Measurements from ENCODE around the gene GMPS. TPM values are rescaled to one million over a fixed set of nuclear protein-coding genes. Genes with fewer than 3 reads are reported as not detected.
"Not testable (repeated sequence)": the region's sequence is repeated elsewhere in the genome, so short reads cannot be mapped to it uniquely, and the experiment has no call there.

The GMPS gene
- total and polyA plus RNA-seq, 9 donors: 32.0 to 54.4 (median 42.9) TPM

DNA sequence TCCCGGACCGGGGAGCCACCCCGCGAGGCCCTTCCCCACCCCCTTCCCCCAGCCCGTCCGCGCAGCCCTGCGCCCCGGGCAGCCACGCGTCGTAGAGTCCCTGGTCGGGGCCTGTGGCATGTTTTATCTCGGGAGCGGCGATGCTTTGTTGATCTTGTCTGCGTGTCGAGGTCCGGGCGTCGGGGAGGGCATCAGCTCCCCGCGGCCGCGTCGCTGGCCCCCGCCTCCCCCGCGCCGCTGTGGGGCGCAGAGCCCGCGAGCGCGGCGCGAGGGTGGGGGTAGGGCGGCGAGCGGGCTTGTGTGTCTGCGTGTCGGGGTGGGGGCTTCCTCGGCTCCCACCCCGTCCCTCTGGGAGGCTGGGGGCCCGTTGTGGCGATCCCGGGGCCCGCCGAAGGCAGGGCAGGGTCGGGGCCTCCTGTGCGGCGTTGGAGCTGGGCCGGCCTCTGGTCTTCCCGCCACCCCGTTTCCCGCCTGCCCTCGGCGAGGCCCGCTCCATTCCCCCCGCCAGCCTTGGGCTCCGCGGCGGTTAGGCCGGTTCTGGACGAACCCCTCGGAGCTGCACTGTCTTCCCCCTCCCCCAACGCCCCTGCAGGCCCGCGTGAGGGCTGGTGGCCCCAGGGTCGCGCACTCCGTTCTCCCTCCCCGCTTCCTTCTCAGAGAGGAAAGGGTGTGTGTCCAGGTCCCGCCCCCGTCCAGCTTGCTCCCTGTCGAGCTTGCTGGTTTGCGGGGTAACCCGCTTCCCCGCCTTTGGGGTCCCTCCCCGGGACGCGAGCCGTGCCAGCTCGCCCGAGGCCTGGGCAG is 695 bp downstream of the GMPS start:
- no peaks in the 10 kb centered on the region for H3K36me3 ChIP-seq (ENCODE audit: control insufficient read depth, insufficient read depth, low read length)
- peaks cover 8% of the 10 kb centered on the region for H3K4me1 ChIP-seq (ENCODE audit: control insufficient read depth, insufficient read depth, low read length)
- no peaks in the 10 kb centered on the region for H3K9me3 ChIP-seq (replicated peaks; ENCODE audit: control insufficient read depth, low read depth, low read length)
- H3K4me3 ChIP-seq (ENCODE audit: low read length): peak overlapping the region; percentile 95
- DNase-seq: peak; percentile 76
- WGBS (ENCODE audit: insufficient coverage): 0% methylated on average over 63 of the region's 85 CpGs
- no peaks in the 10 kb centered on the region for H3K27me3 ChIP-seq (ENCODE audit: control insufficient read depth, insufficient read depth, low read length)
- peak overlapping the region; percentile 96 for H3K27ac ChIP-seq (ENCODE audit: low read length)

DNA sequence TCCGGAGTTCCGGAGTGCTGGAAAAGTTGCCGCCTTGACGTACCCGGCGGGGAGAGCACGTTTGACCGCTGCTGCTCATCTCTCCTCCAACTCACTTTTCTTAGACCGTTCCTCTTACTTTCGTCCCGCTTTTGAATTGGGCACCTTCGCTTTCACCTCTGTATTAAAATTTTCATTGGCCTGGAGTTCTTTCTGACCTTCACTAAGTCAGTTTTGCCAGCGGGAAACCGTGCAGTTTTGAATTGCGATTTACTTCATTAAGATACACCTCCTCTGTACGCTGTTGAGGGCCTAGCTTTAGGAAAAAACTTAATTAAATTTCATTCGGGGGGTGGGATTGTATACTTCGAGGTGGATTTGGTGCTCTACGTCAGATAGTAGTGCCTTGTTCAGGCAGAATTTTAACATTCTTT is 1.3 kb downstream of the GMPS start:
- Histone ChIP-seq H3K9me3 (replicated peaks; ENCODE audit: control insufficient read depth, low read depth, low read length) (no peaks in the 10 kb centered on the region), H3K27me3 (ENCODE audit: control insufficient read depth, insufficient read depth, low read length) (no peaks in the 10 kb centered on the region), H3K4me1 (ENCODE audit: control insufficient read depth, insufficient read depth, low read length) (peaks cover 8% of the 10 kb centered on the region), H3K4me3 (ENCODE audit: low read length) (peak overlapping the region; percentile 95), H3K27ac (ENCODE audit: low read length) (peak overlapping the region; percentile 96), H3K36me3 (ENCODE audit: control insufficient read depth, insufficient read depth, low read length) (no peaks in the 10 kb centered on the region)
- DNase-seq: no peak
- WGBS (ENCODE audit: insufficient coverage): 0% methylated on average over 14 of the region's 19 CpGs

DNA sequence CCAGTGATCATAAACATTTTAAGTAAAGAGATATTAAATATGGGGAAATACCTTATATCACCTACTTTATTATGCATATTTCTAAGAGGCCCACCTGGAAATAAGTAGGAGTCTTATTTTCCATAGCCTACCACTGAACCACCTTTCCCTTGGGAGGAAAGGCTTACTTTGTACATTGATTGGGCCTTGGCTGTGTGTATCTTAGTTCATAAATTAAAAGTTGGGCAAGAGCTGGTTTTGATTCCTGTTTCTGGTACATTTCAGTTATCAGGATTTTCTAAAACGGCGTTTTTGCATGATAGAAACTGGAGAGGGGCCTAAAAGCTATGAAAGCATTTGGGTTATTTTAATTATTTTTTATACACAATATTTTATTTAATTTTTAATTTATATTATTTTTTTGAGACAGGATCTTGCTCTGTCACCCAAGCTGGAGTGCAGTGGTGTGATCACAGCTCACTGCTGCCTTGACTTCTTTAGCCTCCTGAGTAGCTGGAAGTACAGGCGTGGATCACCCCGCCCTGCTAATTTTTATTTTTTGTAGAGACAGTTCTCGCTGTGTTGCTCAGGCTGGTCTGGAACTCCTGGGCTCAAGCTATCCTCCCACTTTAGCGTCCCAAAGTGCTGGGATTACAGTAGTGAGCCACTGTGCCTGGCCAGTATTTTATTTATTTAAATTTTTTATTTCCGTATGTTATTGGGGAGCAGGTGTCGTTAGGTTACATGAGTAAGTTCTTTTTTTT is 2.6 kb downstream of the GMPS start:
- WGBS (ENCODE audit: insufficient coverage): no CpG with 5 or more reads among the region's 8 CpGs
- H3K9me3 ChIP-seq (replicated peaks; ENCODE audit: control insufficient read depth, low read depth, low read length): no peaks in the 10 kb centered on the region
- no peaks in the 10 kb centered on the region for H3K36me3 ChIP-seq (ENCODE audit: control insufficient read depth, insufficient read depth, low read length)
- H3K27me3 ChIP-seq (ENCODE audit: control insufficient read depth, insufficient read depth, low read length): no peaks in the 10 kb centered on the region
- H3K27ac ChIP-seq (ENCODE audit: low read length): no peak overlapping the region
- DNase-seq: no peak
- peaks cover 8% of the 10 kb centered on the region for H3K4me1 ChIP-seq (ENCODE audit: control insufficient read depth, insufficient read depth, low read length)
- H3K4me3 ChIP-seq (ENCODE audit: low read length): no peak overlapping the region

DNA sequence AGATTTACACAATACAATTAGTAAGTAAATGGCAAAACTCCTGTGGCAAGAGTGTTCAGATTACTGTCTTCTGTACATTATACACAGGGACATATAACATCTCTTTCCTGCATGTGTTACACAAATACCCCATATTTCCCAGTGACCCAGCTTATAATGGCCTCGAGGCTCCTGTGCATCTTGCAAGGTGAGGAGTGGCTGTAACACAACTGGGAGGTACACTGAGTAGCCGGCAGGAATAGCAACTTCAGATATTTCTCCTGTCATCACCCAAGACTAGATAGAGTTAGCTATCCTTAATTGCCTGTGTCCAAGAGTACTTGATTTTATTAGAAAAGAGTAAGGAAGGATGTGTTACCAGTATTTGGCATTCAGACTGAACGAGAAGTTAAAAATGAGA is 5.6 kb downstream of the GMPS start:
- no peak for DNase-seq
- no CpG with 5 or more reads among the region's 3 CpGs for WGBS (ENCODE audit: insufficient coverage)
- Histone ChIP-seq H3K27ac (ENCODE audit: low read length) (no peak overlapping the region), H3K4me1 (ENCODE audit: control insufficient read depth, insufficient read depth, low read length) (peaks cover 4% of the 10 kb centered on the region), H3K27me3 (ENCODE audit: control insufficient read depth, insufficient read depth, low read length) (no peaks in the 10 kb centered on the region), H3K36me3 (ENCODE audit: control insufficient read depth, insufficient read depth, low read length) (no peaks in the 10 kb centered on the region), H3K4me3 (ENCODE audit: low read length) (no peak overlapping the region), H3K9me3 (replicated peaks; ENCODE audit: control insufficient read depth, low read depth, low read length) (no peaks in the 10 kb centered on the region)

DNA sequence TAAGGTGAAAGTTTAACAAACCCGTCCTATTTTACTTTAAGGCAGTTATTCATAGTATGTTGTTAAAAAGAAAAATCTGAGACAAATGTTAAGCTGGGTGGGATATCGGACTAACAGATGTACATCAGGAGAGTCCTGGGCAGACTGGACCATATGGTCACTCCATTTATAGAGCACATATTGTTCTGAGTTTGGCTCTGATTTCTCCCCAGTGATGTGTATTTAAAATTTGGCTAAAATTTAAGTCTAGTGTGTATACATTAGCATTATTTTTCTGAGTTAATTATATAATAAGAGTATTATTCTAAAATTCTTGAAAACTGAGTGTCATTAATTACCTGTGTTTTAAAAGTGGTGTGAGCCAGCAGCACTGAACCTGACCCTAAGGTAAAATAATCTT is 6.1 kb downstream of the GMPS start:
- DNase-seq: peak; percentile 41
- WGBS (ENCODE audit: insufficient coverage): no CpG with 5 or more reads among the region's 2 CpGs
- H3K4me1 ChIP-seq (ENCODE audit: control insufficient read depth, insufficient read depth, low read length): peaks cover 4% of the 10 kb centered on the region
- H3K27me3 ChIP-seq (ENCODE audit: control insufficient read depth, insufficient read depth, low read length): no peaks in the 10 kb centered on the region
- no peaks in the 10 kb centered on the region for H3K36me3 ChIP-seq (ENCODE audit: control insufficient read depth, insufficient read depth, low read length)
- H3K27ac ChIP-seq (ENCODE audit: low read length): no peak overlapping the region
- no peaks in the 10 kb centered on the region for H3K9me3 ChIP-seq (replicated peaks; ENCODE audit: control insufficient read depth, low read depth, low read length)
- no peak overlapping the region for H3K4me3 ChIP-seq (ENCODE audit: low read length)

DNA sequence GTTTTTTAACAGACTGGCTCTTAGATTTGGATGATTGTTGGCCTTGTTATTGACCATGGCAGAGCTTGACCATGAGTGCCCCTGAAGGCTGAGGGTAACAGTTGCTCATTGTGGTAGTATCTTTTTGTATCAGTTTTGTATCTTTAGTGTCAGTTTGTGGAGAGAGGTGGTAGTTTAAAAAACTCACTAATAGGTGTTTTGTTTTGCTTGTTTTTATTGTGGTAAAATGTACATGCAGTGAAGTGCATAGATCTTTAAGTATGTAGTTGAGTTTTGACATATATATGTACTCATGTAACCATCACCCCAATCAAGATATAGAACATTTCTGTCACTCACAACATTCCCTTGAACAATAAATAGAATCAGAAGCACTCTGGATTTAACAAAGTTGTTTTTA is 9.8 kb downstream of the GMPS start:
- Histone ChIP-seq H3K27ac (ENCODE audit: low read length) (no peak overlapping the region), H3K36me3 (ENCODE audit: control insufficient read depth, insufficient read depth, low read length) (no peaks in the 10 kb centered on the region), H3K27me3 (ENCODE audit: control insufficient read depth, insufficient read depth, low read length) (no peaks in the 10 kb centered on the region), H3K4me1 (ENCODE audit: control insufficient read depth, insufficient read depth, low read length) (peaks cover 2% of the 10 kb centered on the region), H3K4me3 (ENCODE audit: low read length) (no peak overlapping the region), H3K9me3 (replicated peaks; ENCODE audit: control insufficient read depth, low read depth, low read length) (no peaks in the 10 kb centered on the region)
- DNase-seq: no peak

DNA sequence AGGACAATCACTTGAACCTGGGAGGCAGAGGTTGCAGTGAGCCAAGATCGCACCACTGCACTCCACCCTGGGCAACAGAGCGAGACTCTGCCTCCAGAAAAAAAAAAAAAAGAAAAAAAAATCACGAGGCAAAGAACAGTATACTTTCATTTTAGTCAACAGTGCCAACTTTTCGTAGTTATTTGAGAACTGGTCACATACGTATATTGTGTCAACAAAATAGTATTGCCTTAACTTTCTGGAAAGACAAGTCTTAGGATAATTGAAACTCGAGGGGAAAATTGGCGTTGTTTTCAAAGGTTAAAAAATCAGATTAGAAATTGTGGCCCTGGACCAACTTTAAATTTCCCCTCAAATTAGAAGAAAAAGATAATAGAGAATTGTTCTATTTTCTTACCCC is 13.8 kb downstream of the GMPS start:
- no peak for DNase-seq
- H3K36me3 ChIP-seq (ENCODE audit: control insufficient read depth, insufficient read depth, low read length): no peaks in the 10 kb centered on the region
- no peak overlapping the region for H3K27ac ChIP-seq (ENCODE audit: low read length)
- no CpG with 5 or more reads among the region's 7 CpGs for WGBS (ENCODE audit: insufficient coverage)
- no peaks in the 10 kb centered on the region for H3K9me3 ChIP-seq (replicated peaks; ENCODE audit: control insufficient read depth, low read depth, low read length)
- no peaks in the 10 kb centered on the region for H3K4me1 ChIP-seq (ENCODE audit: control insufficient read depth, insufficient read depth, low read length)
- H3K27me3 ChIP-seq (ENCODE audit: control insufficient read depth, insufficient read depth, low read length): no peaks in the 10 kb centered on the region
- H3K4me3 ChIP-seq (ENCODE audit: low read length): no peak overlapping the region

DNA sequence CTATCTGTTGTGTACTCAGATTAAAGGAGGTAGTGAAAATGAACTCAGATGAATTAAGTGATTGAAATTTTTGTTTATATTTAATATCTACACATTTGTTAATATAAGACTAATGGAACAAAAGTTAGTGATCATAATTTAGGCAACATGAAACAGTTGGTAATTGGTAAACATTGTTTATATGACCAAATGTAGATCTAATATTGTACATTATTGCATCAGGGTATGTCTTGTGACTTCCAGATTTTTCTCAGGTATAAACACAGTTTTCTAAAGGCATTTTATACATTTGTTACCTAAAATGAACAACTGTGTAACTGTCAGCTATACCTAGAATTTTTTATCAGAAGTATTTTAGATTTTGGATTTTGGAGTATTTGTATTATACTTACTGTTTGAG is 14.8 kb downstream of the GMPS start:
- no peak overlapping the region for H3K4me3 ChIP-seq (ENCODE audit: low read length)
- no peaks in the 10 kb centered on the region for H3K27me3 ChIP-seq (ENCODE audit: control insufficient read depth, insufficient read depth, low read length)
- no peak overlapping the region for H3K27ac ChIP-seq (ENCODE audit: low read length)
- DNase-seq: no peak
- no peaks in the 10 kb centered on the region for H3K36me3 ChIP-seq (ENCODE audit: control insufficient read depth, insufficient read depth, low read length)
- no peaks in the 10 kb centered on the region for H3K4me1 ChIP-seq (ENCODE audit: control insufficient read depth, insufficient read depth, low read length)
- no peaks in the 10 kb centered on the region for H3K9me3 ChIP-seq (replicated peaks; ENCODE audit: control insufficient read depth, low read depth, low read length)

DNA sequence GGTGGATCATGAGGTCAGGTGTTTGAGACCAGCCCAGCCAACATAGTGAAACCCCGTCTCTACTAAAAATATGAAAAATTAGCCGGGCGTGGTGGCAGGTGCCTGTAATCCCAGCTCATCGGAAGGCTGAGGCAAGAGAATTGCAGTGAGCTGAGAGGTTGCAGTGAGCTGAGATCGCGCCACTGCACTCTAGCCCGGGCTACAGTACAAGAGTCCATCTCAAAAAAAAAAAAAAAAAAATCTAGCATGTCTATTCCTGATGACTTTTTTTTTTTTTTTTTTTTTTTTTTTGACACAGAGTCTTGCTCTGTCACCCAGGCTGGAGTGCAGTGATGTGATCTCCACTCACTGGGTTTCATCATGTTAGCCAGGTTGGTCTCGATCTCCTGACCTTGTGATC is 15.9 kb downstream of the GMPS start:
- not testable (repeated sequence) for H3K36me3 ChIP-seq (ENCODE audit: control insufficient read depth, insufficient read depth, low read length); H3K27ac ChIP-seq (ENCODE audit: low read length); DNase-seq; H3K27me3 ChIP-seq (ENCODE audit: control insufficient read depth, insufficient read depth, low read length); H3K9me3 ChIP-seq (replicated peaks; ENCODE audit: control insufficient read depth, low read depth, low read length); H3K4me3 ChIP-seq (ENCODE audit: low read length); H3K4me1 ChIP-seq (ENCODE audit: control insufficient read depth, insufficient read depth, low read length)
- 98% methylated on average over 3 of the region's 8 CpGs for WGBS (ENCODE audit: insufficient coverage)

DNA sequence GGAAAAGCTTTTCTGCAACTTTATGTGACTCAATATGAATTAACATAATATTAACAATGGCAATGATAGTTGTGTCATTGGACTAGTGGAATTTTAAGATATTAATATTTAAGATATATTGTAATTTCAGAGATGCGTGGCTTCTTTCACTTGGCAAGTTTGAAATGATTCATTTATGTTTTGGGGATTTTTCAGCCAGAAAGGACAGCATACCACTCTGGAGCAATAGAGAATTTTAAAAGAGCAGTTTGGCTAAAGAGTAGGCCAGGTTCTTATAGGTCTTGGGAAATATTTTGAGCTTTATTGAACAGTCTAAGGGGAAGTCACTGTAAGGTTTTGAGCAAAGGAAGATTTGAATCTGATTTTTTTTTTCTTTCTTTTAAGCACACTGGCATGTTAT is 16.5 kb downstream of the GMPS start:
- no peak for DNase-seq
- no peak overlapping the region for H3K4me3 ChIP-seq (ENCODE audit: low read length)
- no peak overlapping the region for H3K27ac ChIP-seq (ENCODE audit: low read length)
- no peaks in the 10 kb centered on the region for H3K9me3 ChIP-seq (replicated peaks; ENCODE audit: control insufficient read depth, low read depth, low read length)
- no peaks in the 10 kb centered on the region for H3K4me1 ChIP-seq (ENCODE audit: control insufficient read depth, insufficient read depth, low read length)
- H3K36me3 ChIP-seq (ENCODE audit: control insufficient read depth, insufficient read depth, low read length): no peaks in the 10 kb centered on the region
- H3K27me3 ChIP-seq (ENCODE audit: control insufficient read depth, insufficient read depth, low read length): no peaks in the 10 kb centered on the region
- WGBS (ENCODE audit: insufficient coverage): no CpG with 5 or more reads among the region's 1 CpG
